ENCODE data around the gene HTATIP2. TPM values are rescaled to one million over a fixed set of nuclear protein-coding genes. Genes with fewer than 3 reads are reported as not detected.

The HTATIP2 gene
- total and polyA plus RNA-seq, 2 of the 4 experiments (the other 2 are of a cell fraction) = 7.2 to 11.6 TPM

DNA sequence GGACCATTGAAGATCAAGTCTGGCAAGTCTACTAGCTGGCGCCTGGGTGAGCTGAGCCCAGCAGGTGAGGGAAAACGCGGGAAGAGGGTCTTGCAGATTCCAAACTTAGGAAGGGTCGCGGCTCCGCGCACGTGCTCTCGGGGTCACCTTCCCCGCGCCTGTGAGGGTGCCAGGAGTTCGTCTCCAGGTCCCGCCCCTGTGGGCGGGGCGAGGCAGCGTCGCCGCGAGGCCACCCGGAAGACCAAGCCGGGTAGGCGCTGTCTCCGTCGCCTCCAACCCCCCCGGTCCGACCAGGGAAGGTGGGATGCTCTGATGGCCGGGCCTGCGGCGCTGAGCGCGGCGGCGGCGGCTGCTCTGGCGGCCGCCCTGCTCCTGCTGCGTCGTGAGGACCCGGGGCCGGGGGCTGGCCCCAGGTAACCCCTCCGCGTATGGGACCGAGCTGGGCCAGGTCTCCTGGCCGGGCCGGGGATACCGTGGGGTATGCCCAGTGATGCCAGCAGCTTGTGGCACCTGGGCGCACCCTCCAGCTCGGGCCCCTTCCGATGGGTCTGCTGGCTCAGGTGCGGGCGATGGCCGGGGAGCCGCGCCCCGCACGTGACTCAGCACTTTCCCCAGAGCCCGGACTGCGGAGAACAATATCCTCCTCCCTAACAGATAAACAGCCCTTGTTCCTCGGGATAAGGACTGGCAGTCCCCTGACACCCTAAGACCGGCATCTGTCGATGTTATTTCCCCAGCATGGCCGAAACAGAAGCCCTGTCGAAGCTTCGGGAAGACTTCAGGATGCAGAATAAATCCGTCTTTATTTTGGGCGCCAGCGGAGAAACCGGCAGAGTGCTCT, at the start of gene HTATIP2 (continued):
- TF ChIP-seq, protein P1, sequence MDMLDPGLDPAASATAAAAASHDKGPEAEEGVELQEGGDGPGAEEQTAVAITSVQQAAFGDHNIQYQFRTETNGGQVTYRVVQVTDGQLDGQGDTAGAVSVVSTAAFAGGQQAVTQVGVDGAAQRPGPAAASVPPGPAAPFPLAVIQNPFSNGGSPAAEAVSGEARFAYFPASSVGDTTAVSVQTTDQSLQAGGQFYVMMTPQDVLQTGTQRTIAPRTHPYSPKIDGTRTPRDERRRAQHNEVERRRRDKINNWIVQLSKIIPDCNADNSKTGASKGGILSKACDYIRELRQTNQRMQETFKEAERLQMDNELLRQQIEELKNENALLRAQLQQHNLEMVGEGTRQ (IDR thresholded peaks at IDR 0.05; ENCODE audit: low read depth, low read length) = peak; percentile 82
- no peak for TF ChIP-seq MXI1 (IDR thresholded peaks at IDR 0.05; ENCODE audit: borderline replicate concordance, low read depth, low read length)

DNA sequence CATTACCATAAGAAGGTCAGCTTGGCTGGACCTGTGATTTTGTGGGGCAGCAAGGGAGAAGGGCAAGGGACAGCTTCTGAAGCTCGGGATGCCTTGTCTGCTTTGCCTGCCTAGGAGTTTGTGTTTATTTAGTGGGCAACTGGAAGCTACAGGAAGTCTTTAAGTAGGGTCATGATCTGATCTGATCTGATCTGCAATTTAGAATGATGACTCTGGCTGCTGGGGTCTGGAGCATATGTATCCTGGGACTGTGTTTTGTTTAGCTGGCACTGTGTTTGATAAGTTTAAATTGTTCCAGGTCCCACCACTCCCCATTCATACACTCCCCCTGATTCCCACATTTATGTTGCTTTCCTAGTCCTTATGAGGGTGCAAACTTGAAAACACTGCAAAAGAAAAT, 47.7 kb upstream of the HTATIP2 start:
- no peak overlapping the region for H3K4me3 ChIP-seq (ENCODE audit: insufficient read depth, low read depth, low read length)
- no peak overlapping the region for H3K4me2 ChIP-seq (ENCODE audit: low read depth, low read length)
- ChIA-PET CTCF (no interaction called here), POLR2A (ENCODE audit: unreplicated experiment) (no interaction called here)
- H3K23ac ChIP-seq (ENCODE audit: low read depth, low read length) = no peak overlapping the region
- no peak overlapping the region for H2BK5ac ChIP-seq (ENCODE audit: low read depth, low read length, poor library complexity, severe bottlenecking)
- no peak overlapping the region for H4K91ac ChIP-seq (ENCODE audit: insufficient read depth, low read depth, low read length)
- no peak overlapping the region for H3K9ac ChIP-seq (ENCODE audit: low read depth, low read length)
- no peak for ATAC-seq (ENCODE audit: low read depth)
- no peak overlapping the region for H4K5ac ChIP-seq (ENCODE audit: low read depth, low read length)
- no peak overlapping the region for H2BK120ac ChIP-seq (ENCODE audit: low read depth, low read length)
- H3K9me1 ChIP-seq (ENCODE audit: insufficient read depth, low read length) = no peaks in the 10 kb centered on the region
- dilution Hi-C loops (cut with HindIII; ENCODE audit: low sequenced_read_pairs, unreplicated experiment) = no loop called here
- H3K79me1 ChIP-seq (ENCODE audit: low read depth in 1 of 2, low read length in 2 of 2) = no peaks in the 10 kb centered on the region
- no peak overlapping the region for H3K27ac ChIP-seq (ENCODE audit: insufficient read depth, low read length)
- no peak overlapping the region for H2AK5ac ChIP-seq (ENCODE audit: low read depth, low read length)
- H2BK20ac ChIP-seq (ENCODE audit: low read depth, low read length) = no peak overlapping the region
- WGBS, 2 experiments (ENCODE audit: extremely low coverage in 2 of 2, insufficient read length in 1 of 2) = 0% methylated on average over 1 of the region's 1 CpG; no CpG with 5 or more reads in 1 of the 2 experiments
- H3K36me3 ChIP-seq (ENCODE audit: control insufficient read depth, insufficient read depth, low read length) = no peaks in the 10 kb centered on the region
- in situ Hi-C loops (cut with MboI; ENCODE audit: low sequenced_read_pairs) = no loop called here
- no peaks in the 10 kb centered on the region for H3K4me1 ChIP-seq (ENCODE audit: control insufficient read depth, insufficient read depth, low read length)
- intact Hi-C loops (cut with micrococcal nuclease) = no loop called here
- no peak overlapping the region for H3K4ac ChIP-seq (ENCODE audit: low read depth, low read length)
- no peak overlapping the region for H2BK15ac ChIP-seq (ENCODE audit: low read depth, low read length)
- no TSS peak for BruUV-seq (replicated peaks)
- DNase-seq = no peak
- H4K20me1 ChIP-seq (ENCODE audit: insufficient read depth, low read length) = no peaks in the 10 kb centered on the region
- no peak overlapping the region for H3K18ac ChIP-seq (ENCODE audit: low read depth, low read length)
- no peak overlapping the region for H2AK9ac ChIP-seq (replicated peaks; ENCODE audit: low read depth, low read length, poor library complexity)
- no peaks in the 10 kb centered on the region for H3K9me3 ChIP-seq (ENCODE audit: control insufficient read depth, insufficient read depth, low read length)
- peak overlapping the region; percentile 65 for H2AFZ ChIP-seq (replicated peaks; ENCODE audit: low read length, poor library complexity)
- H3K14ac ChIP-seq (replicated peaks; ENCODE audit: low read depth, low read length) = no peak overlapping the region
- H3K27me3 ChIP-seq (ENCODE audit: control insufficient read depth, insufficient read depth, low read length) = no peaks in the 10 kb centered on the region; the same call in 1 of the 2 replicates
- H3K56ac ChIP-seq (ENCODE audit: extremely low read depth, insufficient read depth, low read length) = no peak overlapping the region
- no peak overlapping the region for H4K8ac ChIP-seq (ENCODE audit: low read depth in 2 of 2, low read length in 2 of 2)
- TF ChIP-seq RCOR1 (IDR thresholded peaks at IDR 0.05; ENCODE audit: insufficient replicate concordance, low read length) (no peak), SMC3 (IDR thresholded peaks at IDR 0.05; ENCODE audit: low read depth, low read length) (no peak), MAZ (IDR thresholded peaks at IDR 0.05; ENCODE audit: borderline replicate concordance, low read depth, low read length) (no peak), CEBPB (IDR thresholded peaks at IDR 0.05; ENCODE audit: low read depth, low read length) (no peak), RFX5 (IDR thresholded peaks at IDR 0.05; ENCODE audit: low read depth, low read length) (no peak), RAD21 (IDR thresholded peaks at IDR 0.05; ENCODE audit: low read length) (no peak), FOS (IDR thresholded peaks at IDR 0.05; ENCODE audit: low read depth, low read length) (no peak), MXI1 (IDR thresholded peaks at IDR 0.05; ENCODE audit: borderline replicate concordance, low read depth, low read length) (no peak), NFE2L2 (IDR thresholded peaks at IDR 0.05; ENCODE audit: low read depth, low read length) (no peak), BHLHE40 (IDR thresholded peaks at IDR 0.05; ENCODE audit: low read depth, low read length) (no peak)
- TF ChIP-seq, protein P1 (IDR thresholded peaks at IDR 0.05; ENCODE audit: low read depth, low read length) = no peak
- TF ChIP-seq, protein P2, sequence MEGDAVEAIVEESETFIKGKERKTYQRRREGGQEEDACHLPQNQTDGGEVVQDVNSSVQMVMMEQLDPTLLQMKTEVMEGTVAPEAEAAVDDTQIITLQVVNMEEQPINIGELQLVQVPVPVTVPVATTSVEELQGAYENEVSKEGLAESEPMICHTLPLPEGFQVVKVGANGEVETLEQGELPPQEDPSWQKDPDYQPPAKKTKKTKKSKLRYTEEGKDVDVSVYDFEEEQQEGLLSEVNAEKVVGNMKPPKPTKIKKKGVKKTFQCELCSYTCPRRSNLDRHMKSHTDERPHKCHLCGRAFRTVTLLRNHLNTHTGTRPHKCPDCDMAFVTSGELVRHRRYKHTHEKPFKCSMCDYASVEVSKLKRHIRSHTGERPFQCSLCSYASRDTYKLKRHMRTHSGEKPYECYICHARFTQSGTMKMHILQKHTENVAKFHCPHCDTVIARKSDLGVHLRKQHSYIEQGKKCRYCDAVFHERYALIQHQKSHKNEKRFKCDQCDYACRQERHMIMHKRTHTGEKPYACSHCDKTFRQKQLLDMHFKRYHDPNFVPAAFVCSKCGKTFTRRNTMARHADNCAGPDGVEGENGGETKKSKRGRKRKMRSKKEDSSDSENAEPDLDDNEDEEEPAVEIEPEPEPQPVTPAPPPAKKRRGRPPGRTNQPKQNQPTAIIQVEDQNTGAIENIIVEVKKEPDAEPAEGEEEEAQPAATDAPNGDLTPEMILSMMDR (conservative IDR thresholded peaks at IDR 0.05; ENCODE audit: low read depth, low read length) = no peak

Measured in IMR-90 (cell line).